AML-193 (cell line): Measurements from ENCODE around the gene TTC34.

Experiments
- DNase-seq, 2 experiments: peaks; one replicate each; lab custom pipeline; 2025; lab: John Stamatoyannopoulos, UW

Gene TTC34

GRCh38 chr1:2590233-2591141, 211.0 kb downstream of the TTC34 start:
- no peak for DNase-seq

GRCh38 chr1:2589431-2590232, 211.9 kb downstream of the TTC34 start:
- DNase-seq: no peak

- DNase-seq: no peak
Observed at GRCh38 chr1:2588661-2589430, 212.6 kb downstream of the TTC34 start.

GRCh38 chr1:2587860-2588571, 213.5 kb downstream of the TTC34 start:
- no peak for DNase-seq

GRCh38 chr1:2587071-2587859, 214.2 kb downstream of the TTC34 start:
- no peak for DNase-seq

- peak; percentile 91 to 96 for DNase-seq
Observed at GRCh38 chr1:2586154-2587070, 215.1 kb downstream of the TTC34 start, which contains the start of gene PRXL2B. Gene PRXL2B, plus strand, starts transcription at chr1:2586777. Its CDS starts 109 bp downstream, at chr1:2586886.
